HCT116 (cell line): ENCODE results near the gene PYROXD2. TPM values are rescaled to one million over a fixed set of nuclear protein-coding genes. Genes with fewer than 3 reads are reported as not detected.

ENCODE experiments used
- ATAC-seq: fragments of 200-7000 bp; cut with Tn5 transposase; 2 replicates; pipeline ENCODE4 v1.9.1; 2020; ENCODE audit warnings: mild to moderate bottlenecking, moderate library complexity
- BruUV-seq: library from RNA; stranded (reverse); fragments of 400-500 nt; replicated peaks from 2 replicates; lab custom pipeline; 2021; lab: Mats Ljungman, UMichigan
- CTCF ChIA-PET: fragments of 300-600 bp; sonication (Branson Sonifier 250); formaldehyde crosslinking; loops from one replicate; lab custom pipeline; 2021; ENCODE audit warnings: antibody characterized with exemption; lab: Charles Lee
- POLR2A ChIA-PET: fragments of 300-600, 350-600 bp; sonication (Branson Sonifier 250); formaldehyde crosslinking; loops from one replicate; lab custom pipeline; 2021; ENCODE audit warnings: antibody characterized with exemption; lab: Charles Lee
- RAD21 ChIA-PET, 2 experiments: fragments of 300-600 bp; sonication (Branson Sonifier 250); formaldehyde crosslinking; loops; one replicate each; lab custom pipeline; 2023; ENCODE audit warnings: low total read pairs in 2 of 2; ENCODE audit not compliant: uncharacterized antibody in 2 of 2, unreplicated experiment in 2 of 2, low non-redundant PET in 1 of 2; lab: Charles Lee
- DNase-seq: peaks from one replicate; pipeline ENCODE4 v3.0.0-alpha.2; 2010; ENCODE audit warnings: low read depth, low spot score
- H2AFZ ChIP-seq: fragments of 200-600 bp; shearing (Covaris generic), sonication (generic); 2 replicates; pipeline ENCODE4 v1.6.1; 2017; ENCODE audit warnings: low read depth, mixed run types, mixed read lengths, antibody characterized with exemption, low read length; ENCODE audit not compliant: poor library complexity, severe bottlenecking
- H3K27ac ChIP-seq: 2 replicates; pipeline ENCODE4 v1.5.1; 2012; ENCODE audit warnings: low read depth, low read length
- H3K27me3 ChIP-seq: fragments of 200-600 bp; sonication (generic); 2 replicates; pipeline ENCODE4 v1.6.1; 2016; ENCODE audit warnings: mixed run types, low read length, mixed read lengths; ENCODE audit not compliant: insufficient read depth
- H3K36me3 ChIP-seq, 2 experiments: fragments of 200-500 bp in 1 of 2; fragments of 200-600 bp in 1 of 2; sonication (Bioruptor generic) in 1 of 2; sonication (generic) in 1 of 2; 2 replicates each; pipeline versions ENCODE4 v1.5.1 to v1.6.1; 2014 to 2016; ENCODE audit warnings: low read length in 2 of 2, inconsistent platforms in 1 of 2, mixed read lengths in 1 of 2, mixed run types in 1 of 2; ENCODE audit not compliant: insufficient read depth in 2 of 2, control insufficient read depth in 1 of 2
- H3K4me1 ChIP-seq, 2 experiments: fragments of 200-600 bp in 1 of 2; sonication (generic) in 1 of 2; 2 replicates each; pipeline versions ENCODE4 v1.5.1 to v1.6.1; 2012 to 2017; ENCODE audit warnings: low read length in 2 of 2, inconsistent platforms in 1 of 2, mild to moderate bottlenecking in 1 of 2, mixed read lengths in 1 of 2, mixed run types in 1 of 2, moderate library complexity in 1 of 2; ENCODE audit not compliant: insufficient read depth in 2 of 2, control insufficient read depth in 1 of 2
- H3K4me2 ChIP-seq: fragments of 200-600 bp; sonication (generic); 2 replicates; pipeline ENCODE4 v1.6.1; 2017; ENCODE audit warnings: mixed run types, low read length, mixed read lengths
- H3K4me3 ChIP-seq, 2 experiments: fragments of 200-600 bp in 1 of 2; sonication (generic) in 1 of 2; replicated peaks in 1 of 2; 2 replicates each; pipeline ENCODE4 v1.5.1; 2011 to 2016; ENCODE audit warnings: low read length in 2 of 2, control low read depth in 1 of 2, low read depth in 1 of 2, mild to moderate bottlenecking in 1 of 2, mixed read lengths in 1 of 2, mixed run types in 1 of 2
- H3K79me2 ChIP-seq: fragments of 200-600 bp; sonication (generic); 2 replicates; pipeline ENCODE4 v1.6.1; 2017; ENCODE audit warnings: mild to moderate bottlenecking, mixed run types, low read length, moderate library complexity, mixed read lengths; ENCODE audit not compliant: insufficient read depth
- H3K9ac ChIP-seq: fragments of 200-600 bp; sonication (generic); 2 replicates; pipeline ENCODE4 v1.6.1; 2016; ENCODE audit warnings: low read length, mixed read lengths
- H3K9me2 ChIP-seq: fragments of 200-600 bp; sonication (generic), shearing (Covaris generic); 2 replicates; pipeline ENCODE4 v1.6.1; 2017; ENCODE audit warnings: mixed run types, mild to moderate bottlenecking, moderate library complexity; ENCODE audit not compliant: insufficient read depth
- H3K9me3 ChIP-seq, 2 experiments: fragments of 200-500 bp in 1 of 2; fragments of 200-600 bp in 1 of 2; sonication (Bioruptor generic) in 1 of 2; sonication (generic) in 1 of 2; 2 replicates each; pipeline ENCODE4 v1.6.1; 2014 to 2017; ENCODE audit warnings: low read length in 2 of 2, mixed read lengths in 2 of 2, inconsistent platforms in 1 of 2, low read depth in 1 of 2, mild to moderate bottlenecking in 1 of 2, mixed run types in 1 of 2, moderate library complexity in 1 of 2; ENCODE audit not compliant: control insufficient read depth in 1 of 2, insufficient read depth in 1 of 2
- H4K20me1 ChIP-seq: fragments of 200-600 bp; sonication (generic), shearing (Covaris generic); 2 replicates; pipeline ENCODE4 v1.6.1; 2017; ENCODE audit warnings: mixed run types, mild to moderate bottlenecking, moderate library complexity; ENCODE audit not compliant: insufficient read depth
- CBX3 ChIP-seq: IDR thresholded peaks from 2 replicates; pipeline ENCODE4 v1.6.1; 2012; ENCODE audit warnings: low read depth
- CEBPB ChIP-seq: IDR thresholded peaks from 2 replicates; pipeline ENCODE4 v1.6.1; 2012; ENCODE audit warnings: low read depth
- EGR1 ChIP-seq: IDR thresholded peaks from 2 replicates; pipeline ENCODE4 v1.6.1; 2012; ENCODE audit warnings: low read depth
- ELF1 ChIP-seq: IDR thresholded peaks from 2 replicates; pipeline ENCODE4 v1.6.1; 2012; ENCODE audit warnings: low read depth, borderline replicate concordance
- EZH2 ChIP-seq: fragments of 200-600 bp; sonication (generic); IDR thresholded peaks from 2 replicates; pipeline ENCODE4 v1.6.1; 2017; ENCODE audit warnings: antibody characterized with exemption, mixed run types
- EZH2phosphoT487 ChIP-seq: fragments of 200-600 bp; IDR thresholded peaks from 2 replicates; pipeline ENCODE4 v1.6.1; 2018; ENCODE audit warnings: antibody characterized with exemption, borderline replicate concordance
- JUND ChIP-seq: IDR thresholded peaks from 2 replicates; pipeline ENCODE4 v1.6.1; 2012
- POLR2A ChIP-seq: IDR thresholded peaks from 2 replicates; pipeline ENCODE4 v1.7.0; 2011; ENCODE audit warnings: borderline replicate concordance; ENCODE audit not compliant: insufficient read depth, insufficient read length; ENCODE audit errors: extremely low read depth
- POLR2AphosphoS5 ChIP-seq: IDR thresholded peaks from 2 replicates; pipeline ENCODE4 v1.6.1; 2011; ENCODE audit warnings: mild to moderate bottlenecking, low read depth, low read length, moderate library complexity
- SIN3A ChIP-seq: IDR thresholded peaks from 2 replicates; pipeline ENCODE4 v1.6.1; 2012; ENCODE audit warnings: low read depth
- SP1 ChIP-seq: IDR thresholded peaks from 2 replicates; pipeline ENCODE4 v1.6.1; 2012; ENCODE audit warnings: low read depth
- SRF ChIP-seq: IDR thresholded peaks from 2 replicates; pipeline ENCODE4 v1.6.1; 2012; ENCODE audit warnings: low read depth
- YY1 ChIP-seq: IDR thresholded peaks from 2 replicates; pipeline ENCODE4 v1.6.1; 2011; ENCODE audit warnings: low read length, low read depth, moderate library complexity, mild to moderate bottlenecking; ENCODE audit not compliant: insufficient replicate concordance; ENCODE audit errors: extremely low read depth
- ZFX ChIP-seq: fragments of 450-650 bp; IDR thresholded peaks from 2 replicates; pipeline ENCODE4 v1.6.1; 2017
- intact Hi-C: fragments of 100-400 bp; cut with micrococcal nuclease; formaldehyde crosslinking; loops from 2 replicates; pipeline ENCODE4 v1.10.0; 2022
- total RNA-seq: library from RNA; stranded (reverse); gene quantifications from one replicate; pipeline ENCODE4 v1.2.1, GENCODE V29; 2021; ENCODE audit not compliant: unreplicated experiment
- TF ChIP-seq, protein P1 (sequence below): IDR thresholded peaks from 2 replicates; pipeline ENCODE4 v1.6.1; 2011; ENCODE audit warnings: mild to moderate bottlenecking, low read length, moderate library complexity; ENCODE audit not compliant: insufficient replicate concordance; ENCODE audit errors: extremely low read depth
- TF ChIP-seq, protein P2 (sequence below): IDR thresholded peaks from 2 replicates; pipeline ENCODE4 v1.6.1; 2012
- TF ChIP-seq, protein P3 (sequence below): IDR thresholded peaks from 2 replicates; pipeline ENCODE4 v1.6.1; 2012

PYROXD2 gene
- total RNA-seq, 1 experiment from 2014 or later = 14.2 TPM

DNA sequence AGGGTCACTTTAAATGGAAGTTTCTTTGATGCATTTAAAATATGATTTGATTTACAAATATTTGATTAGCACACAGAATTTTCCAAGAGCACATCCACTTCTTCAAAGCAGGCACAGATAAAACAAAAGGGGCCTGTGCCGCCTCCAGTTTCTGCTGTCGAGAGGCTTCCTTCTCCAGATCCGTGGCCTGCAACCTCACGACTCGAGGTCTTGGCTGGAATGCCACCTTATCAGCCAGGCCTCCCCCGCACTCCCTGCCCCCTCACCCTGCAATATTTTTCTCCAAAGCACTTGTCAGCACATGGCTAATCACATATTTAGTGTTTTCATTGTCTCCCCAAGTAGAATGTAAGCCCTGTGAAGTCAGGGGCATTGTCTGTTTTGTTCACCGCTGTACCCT lies 12.5 kb downstream of the PYROXD2 start:
- no TSS peak for BruUV-seq
- H3K79me2 ChIP-seq = no peaks in the 10 kb centered on the region
- H3K9me3 ChIP-seq = no peaks in the 10 kb centered on the region
- intact Hi-C loops = no loop called here
- H3K27ac ChIP-seq = no peak overlapping the region
- H3K9me2 ChIP-seq = no peaks in the 10 kb centered on the region
- no peaks in the 10 kb centered on the region for H3K27me3 ChIP-seq
- no peaks in the 10 kb centered on the region for H4K20me1 ChIP-seq
- H3K9ac ChIP-seq = no peak overlapping the region
- no peak for TF ChIP-seq CBX3
- TF ChIP-seq, protein P1, sequence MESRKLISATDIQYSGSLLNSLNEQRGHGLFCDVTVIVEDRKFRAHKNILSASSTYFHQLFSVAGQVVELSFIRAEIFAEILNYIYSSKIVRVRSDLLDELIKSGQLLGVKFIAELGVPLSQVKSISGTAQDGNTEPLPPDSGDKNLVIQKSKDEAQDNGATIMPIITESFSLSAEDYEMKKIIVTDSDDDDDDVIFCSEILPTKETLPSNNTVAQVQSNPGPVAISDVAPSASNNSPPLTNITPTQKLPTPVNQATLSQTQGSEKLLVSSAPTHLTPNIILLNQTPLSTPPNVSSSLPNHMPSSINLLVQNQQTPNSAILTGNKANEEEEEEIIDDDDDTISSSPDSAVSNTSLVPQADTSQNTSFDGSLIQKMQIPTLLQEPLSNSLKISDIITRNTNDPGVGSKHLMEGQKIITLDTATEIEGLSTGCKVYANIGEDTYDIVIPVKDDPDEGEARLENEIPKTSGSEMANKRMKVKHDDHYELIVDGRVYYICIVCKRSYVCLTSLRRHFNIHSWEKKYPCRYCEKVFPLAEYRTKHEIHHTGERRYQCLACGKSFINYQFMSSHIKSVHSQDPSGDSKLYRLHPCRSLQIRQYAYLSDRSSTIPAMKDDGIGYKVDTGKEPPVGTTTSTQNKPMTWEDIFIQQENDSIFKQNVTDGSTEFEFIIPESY = no peak
- H3K4me2 ChIP-seq = no peak overlapping the region
- H3K36me3 ChIP-seq = no peaks in the 10 kb centered on the region
- POLR2A ChIA-PET = interaction anchor here (2.8 kb wide), 1 partner anchor 13 kb away, joined by 8 read pairs; the partner anchor contains the start of gene PYROXD2
- DNase-seq = no peak
- H2AFZ ChIP-seq = no peak overlapping the region
- RAD21 ChIA-PET = no interaction called here
- no peak overlapping the region for H3K4me3 ChIP-seq
- ATAC-seq = no peak
- CTCF ChIA-PET = no interaction called here
- H3K4me1 ChIP-seq = peaks cover 0 to 3% of the 10 kb centered on the region in 2 experiments; a peak in 1 of 4 replicates

DNA sequence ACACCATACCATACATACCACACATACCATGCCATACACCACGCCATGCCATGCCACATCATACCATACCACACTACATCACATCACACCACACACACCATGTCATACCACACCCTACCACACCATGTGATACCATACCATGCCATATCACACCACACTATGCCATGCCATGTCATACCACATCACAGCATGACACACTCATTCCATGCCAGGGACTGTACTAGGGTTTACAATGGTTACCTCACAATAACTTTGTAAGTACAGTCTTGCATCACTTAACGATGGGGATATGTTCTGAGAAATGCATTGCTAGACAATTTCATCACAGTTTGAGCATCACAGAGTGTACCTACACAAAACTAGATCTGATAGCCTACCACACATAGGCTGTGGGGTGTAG lies 14.5 kb downstream of the PYROXD2 start:
- BruUV-seq = no TSS peak
- ATAC-seq = peak; percentile 28; the same call in 1 of the 2 replicates
- intact Hi-C loops = no loop called here
- H3K9me2 ChIP-seq = no peaks in the 10 kb centered on the region
- H4K20me1 ChIP-seq = no peaks in the 10 kb centered on the region
- no peaks in the 10 kb centered on the region for H3K36me3 ChIP-seq
- no peaks in the 10 kb centered on the region for H3K79me2 ChIP-seq
- H3K9ac ChIP-seq = no peak overlapping the region
- ChIA-PET RAD21 (no interaction called here), CTCF (no interaction called here), POLR2A (no interaction called here)
- H3K4me2 ChIP-seq = no peak overlapping the region
- no peak overlapping the region for H3K27ac ChIP-seq
- H3K4me3 ChIP-seq = no peak overlapping the region
- TF ChIP-seq, protein P1 = no peak
- TF ChIP-seq JUND = no peak
- TF ChIP-seq CBX3 = no peak
- TF ChIP-seq POLR2AphosphoS5 = no peak
- no peak for TF ChIP-seq SIN3A
- TF ChIP-seq EGR1 = no peak
- TF ChIP-seq ZFX = no peak
- TF ChIP-seq YY1 = no peak
- TF ChIP-seq ELF1 = no peak
- no peak for TF ChIP-seq SP1
- TF ChIP-seq SRF = no peak
- no peak for TF ChIP-seq CEBPB
- TF ChIP-seq, protein P2, sequence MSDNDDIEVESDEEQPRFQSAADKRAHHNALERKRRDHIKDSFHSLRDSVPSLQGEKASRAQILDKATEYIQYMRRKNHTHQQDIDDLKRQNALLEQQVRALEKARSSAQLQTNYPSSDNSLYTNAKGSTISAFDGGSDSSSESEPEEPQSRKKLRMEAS = no peak
- TF ChIP-seq, protein P3, sequence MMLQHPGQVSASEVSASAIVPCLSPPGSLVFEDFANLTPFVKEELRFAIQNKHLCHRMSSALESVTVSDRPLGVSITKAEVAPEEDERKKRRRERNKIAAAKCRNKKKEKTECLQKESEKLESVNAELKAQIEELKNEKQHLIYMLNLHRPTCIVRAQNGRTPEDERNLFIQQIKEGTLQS = no peak
- no peak for TF ChIP-seq POLR2A
- no peak for TF ChIP-seq EZH2phosphoT487
- no peak for TF ChIP-seq EZH2
- H2AFZ ChIP-seq = no peak overlapping the region
- H3K9me3 ChIP-seq = no peaks in the 10 kb centered on the region
- H3K4me1 ChIP-seq = peaks cover 0 to 3% of the 10 kb centered on the region in 2 experiments; a peak in 1 of 4 replicates
- DNase-seq = no peak
- H3K27me3 ChIP-seq = no peaks in the 10 kb centered on the region
